A549 treated with AZD9567 at 1 μM for 4 hours (cell line): Measurements from ENCODE around the gene JAK1. TPM values are rescaled to one million over a fixed set of nuclear protein-coding genes. Genes with fewer than 3 reads are reported as not detected.

Experiments
- total RNA-seq: library from RNA; stranded (reverse); fragments of 200-300 nt; extraction: Qiagen RNA extraction; gene quantifications from 5 replicates; pipeline ENCODE4 v1.2.3, GENCODE V29; 2022; ENCODE audit not compliant: insufficient read depth

Gene JAK1
- 150 to 193 TPM (median 172 TPM) in 5 replicates for total RNA-seq

DNA sequence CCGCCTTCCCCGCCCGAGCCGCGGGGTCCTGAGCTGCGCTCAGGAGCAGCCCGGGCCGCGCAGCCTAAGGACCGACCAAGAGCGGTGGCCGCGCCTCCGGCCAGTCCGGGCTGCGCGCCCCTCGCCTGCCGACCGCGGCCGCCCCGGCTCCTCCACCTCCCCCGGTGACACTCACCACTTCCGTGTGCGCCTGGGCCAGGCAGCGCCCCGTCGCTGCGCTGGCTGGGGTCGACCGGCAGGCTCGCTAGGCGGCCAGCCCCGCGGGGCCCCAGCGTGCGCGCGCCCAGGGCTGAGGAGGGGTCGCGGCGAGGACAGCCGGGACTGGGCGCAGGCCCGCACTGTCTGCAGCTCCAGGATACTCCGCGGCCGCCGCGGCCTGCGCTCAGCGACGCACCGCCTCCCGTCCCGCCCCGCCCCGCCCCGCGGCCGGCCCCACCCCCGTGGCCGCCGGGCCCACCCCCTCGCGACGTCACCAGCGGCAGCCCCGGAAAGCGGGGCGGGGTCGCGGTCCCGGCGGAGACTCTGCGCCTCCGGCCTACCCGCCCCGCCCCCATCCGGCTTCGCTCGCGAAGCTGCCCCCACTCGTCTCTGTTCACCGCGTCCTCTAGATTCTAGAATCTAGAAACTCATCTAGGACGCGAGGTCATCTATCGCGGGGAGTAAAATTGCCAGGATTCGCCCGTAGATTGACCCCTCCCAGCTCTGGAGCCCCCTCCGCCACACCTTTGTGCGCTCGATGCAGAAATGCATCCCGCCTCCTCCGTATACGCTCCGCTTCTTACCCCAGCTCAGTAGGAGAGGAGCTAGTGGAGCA, at the start of gene JAK1:
Gene JAK1, minus strand, starts transcription at position 392 of the 814 bp plus-strand sequence. CDS start 80,285 bp downstream, outside the sequence.

Other genes starting within 250 kb of the JAK1 start
- 4.2 to 4.9 TPM (median 4.4 TPM) in 5 replicates for gene RAVER2, start 221.5 kb downstream of the JAK1 start, total RNA-seq
- 26.0 to 35.7 TPM (median 28.8 TPM) in 5 replicates for gene AK4, start 181.7 kb upstream of the JAK1 start, total RNA-seq